NCI-H128 (cell line): ENCODE measurements around the gene EFNA5.
"Not testable (repeated sequence)": the region's sequence is repeated elsewhere in the genome, so short reads cannot be mapped to it uniquely, and the experiment has no call there.

Experiments used
- DNase-seq: peaks from one replicate; lab custom pipeline; 2025; ENCODE audit not compliant: unreplicated experiment; lab: John Stamatoyannopoulos, UW

Gene EFNA5

GRCh38 chr5:107464876-107465275, 205.9 kb downstream of the EFNA5 start:
- DNase-seq = no peak

GRCh38 chr5:107464416-107464815, 206.3 kb downstream of the EFNA5 start:
- DNase-seq = no peak

- no peak for DNase-seq
Observed at GRCh38 chr5:107463731-107464130, 207.0 kb downstream of the EFNA5 start.

- no peak for DNase-seq
Observed at GRCh38 chr5:107461770-107462169, 209.0 kb downstream of the EFNA5 start.

- DNase-seq = no peak
Observed at GRCh38 chr5:107460789-107461188, 209.9 kb downstream of the EFNA5 start.

- DNase-seq = no peak
Observed at GRCh38 chr5:107459605-107460004, 211.1 kb downstream of the EFNA5 start.

- DNase-seq = no peak
Observed at GRCh38 chr5:107458322-107458721, 212.4 kb downstream of the EFNA5 start.

GRCh38 chr5:107457881-107458280, 212.9 kb downstream of the EFNA5 start:
- no peak for DNase-seq

GRCh38 chr5:107457138-107457537, 213.6 kb downstream of the EFNA5 start:
- DNase-seq = no peak

- DNase-seq = no peak
Observed at GRCh38 chr5:107456281-107456715, 214.4 kb downstream of the EFNA5 start.

GRCh38 chr5:107455111-107455544, 215.6 kb downstream of the EFNA5 start:
- no peak for DNase-seq

- not testable (repeated sequence) for DNase-seq
Observed at GRCh38 chr5:107451827-107452226, 218.9 kb downstream of the EFNA5 start.

- DNase-seq = no peak
Observed at GRCh38 chr5:107451028-107451427, 219.7 kb downstream of the EFNA5 start.

- no peak for DNase-seq
Observed at GRCh38 chr5:107450531-107450930, 220.2 kb downstream of the EFNA5 start.

- no peak for DNase-seq
Observed at GRCh38 chr5:107449369-107449768, 221.4 kb downstream of the EFNA5 start.

GRCh38 chr5:107447587-107447986, 223.2 kb downstream of the EFNA5 start:
- DNase-seq = no peak

- no peak for DNase-seq
Observed at GRCh38 chr5:107446972-107447371, 223.8 kb downstream of the EFNA5 start.

GRCh38 chr5:107444300-107444699, 226.4 kb downstream of the EFNA5 start:
- DNase-seq = no peak

- no peak for DNase-seq
Observed at GRCh38 chr5:107443897-107444296, 226.8 kb downstream of the EFNA5 start.

GRCh38 chr5:107442452-107442851, 228.3 kb downstream of the EFNA5 start:
- no peak for DNase-seq

- no peak for DNase-seq
Observed at GRCh38 chr5:107439832-107440231, 230.9 kb downstream of the EFNA5 start.

- DNase-seq = no peak
Observed at GRCh38 chr5:107437986-107438510, 232.7 kb downstream of the EFNA5 start.

GRCh38 chr5:107437154-107437553, 233.6 kb downstream of the EFNA5 start:
- DNase-seq = no peak
